H1 (cell line): ENCODE measurements around the gene RNF208. TPM values are rescaled to one million over a fixed set of nuclear protein-coding genes. Genes with fewer than 3 reads are reported as not detected.

Source experiments
- CTCF ChIA-PET: fragments of 300-600 bp; sonication (Branson Sonifier 250); formaldehyde crosslinking; loops from one replicate; lab custom pipeline; 2021; ENCODE audit not compliant: partially characterized antibody; lab: Charles Lee
- POLR2A ChIA-PET: fragments of 300-600 bp; sonication (Branson Sonifier 250); formaldehyde crosslinking; loops from one replicate; lab custom pipeline; 2021; ENCODE audit warnings: inconsistent platforms; ENCODE audit not compliant: partially characterized antibody; lab: Charles Lee
- DNase-seq, 2 experiments: peaks; one replicate each; pipeline versions ENCODE4 v3.0.0 to v3.0.0-alpha.2; 2010 to 2022; ENCODE audit warnings: low spot score in 2 of 2, low read depth in 1 of 2, mixed read lengths in 1 of 2
- FAIRE-seq: peaks from 2 replicates; lab custom pipeline; 2011; peaks lifted over from hg19 to GRCh38; lab: Jason Lieb, UNC
- H2AFZ ChIP-seq: 2 replicates; pipeline ENCODE4 v1.8.1; 2012; ENCODE audit warnings: low read length, inconsistent platforms
- H2AK5ac ChIP-seq: 2 replicates; pipeline ENCODE4 v1.6.1; 2013; ENCODE audit warnings: low read depth, low read length
- H2BK120ac ChIP-seq: replicated peaks from 2 replicates; pipeline ENCODE3; 2013; ENCODE audit warnings: low read depth, low read length, inconsistent platforms
- H2BK12ac ChIP-seq: 2 replicates; pipeline ENCODE4 v1.6.1; 2013; ENCODE audit warnings: low read depth, low read length
- H2BK15ac ChIP-seq: 2 replicates; pipeline ENCODE4 v1.6.1; 2013; ENCODE audit warnings: low read length
- H2BK20ac ChIP-seq: 2 replicates; pipeline ENCODE4 v1.6.1; 2013; ENCODE audit warnings: low read length
- H2BK5ac ChIP-seq: 2 replicates; pipeline ENCODE4 v1.6.1; 2013; ENCODE audit warnings: low read depth, low read length
- H3K14ac ChIP-seq: 2 replicates; pipeline ENCODE4 v1.6.1; 2013; ENCODE audit warnings: inconsistent platforms; ENCODE audit not compliant: insufficient read length
- H3K18ac ChIP-seq: 2 replicates; pipeline ENCODE4 v1.6.1; 2013; ENCODE audit warnings: low read length; ENCODE audit errors: extremely low read depth
- H3K23ac ChIP-seq: 2 replicates; pipeline ENCODE4 v1.6.1; 2013; ENCODE audit warnings: inconsistent platforms; ENCODE audit not compliant: insufficient read length
- H3K23me2 ChIP-seq: 2 replicates; pipeline ENCODE4 v1.6.1; 2013; ENCODE audit warnings: low read depth, low read length
- H3K27ac ChIP-seq: 2 replicates; pipeline ENCODE4 v1.6.1; 2011; ENCODE audit warnings: low read depth, low read length, inconsistent platforms
- H3K27me3 ChIP-seq, 4 experiments: replicated peaks in 1 of 4; 1 replicate in 1 of 4; 2 replicates in 3 of 4; pipeline versions ENCODE4 v1.6.1 to v1.8.1; 2011 to 2013; ENCODE audit warnings: low read length in 3 of 4, mild to moderate bottlenecking in 3 of 4, inconsistent platforms in 2 of 4, mixed read lengths in 2 of 4, moderate library complexity in 1 of 4; ENCODE audit not compliant: control insufficient read depth in 3 of 4, insufficient read depth in 3 of 4; ENCODE audit errors: extremely low read depth in 1 of 4
- H3K36me3 ChIP-seq, 4 experiments: 2 replicates each; pipeline versions ENCODE4 v1.6.1 to v1.8.1; 2011 to 2013; ENCODE audit warnings: mild to moderate bottlenecking in 4 of 4, low read length in 3 of 4, moderate library complexity in 2 of 4, control low read depth in 1 of 4, inconsistent platforms in 1 of 4; ENCODE audit not compliant: insufficient read depth in 4 of 4, control insufficient read depth in 2 of 4
- H3K4ac ChIP-seq: replicated peaks from 2 replicates; pipeline ENCODE3; 2013; ENCODE audit warnings: low read length, low read depth, mixed read lengths, inconsistent platforms; ENCODE audit not compliant: insufficient read length
- H3K4me1 ChIP-seq, 4 experiments: replicated peaks in 1 of 4; 1 replicate in 1 of 4; 2 replicates in 3 of 4; pipeline versions ENCODE4 v1.6.1 to v1.8.1; 2011 to 2013; ENCODE audit warnings: low read length in 3 of 4, inconsistent platforms in 2 of 4, mixed read lengths in 1 of 4; ENCODE audit not compliant: insufficient read depth in 4 of 4, control insufficient read depth in 3 of 4
- H3K4me2 ChIP-seq, 2 experiments: 2 replicates each; pipeline versions ENCODE4 v1.6.1 to v1.8.1; 2011 to 2013; ENCODE audit warnings: low read depth in 2 of 2, low read length in 2 of 2, control low read depth in 1 of 2, inconsistent platforms in 1 of 2, mild to moderate bottlenecking in 1 of 2; ENCODE audit not compliant: insufficient read depth in 1 of 2
- H3K4me3 ChIP-seq, 4 experiments: fragments of 200-600, 300-600 bp in 1 of 4; sonication (generic), shearing (Covaris generic), sonication (Bioruptor Twin) in 1 of 4; 2 replicates each; pipeline versions ENCODE4 v1.5.1 to v1.8.1; 2011 to 2016; ENCODE audit warnings: low read length in 4 of 4, low read depth in 3 of 4, control low read depth in 2 of 4, inconsistent platforms in 2 of 4, mild to moderate bottlenecking in 2 of 4, mixed read lengths in 1 of 4, moderate library complexity in 1 of 4; ENCODE audit not compliant: insufficient read depth in 2 of 4; ENCODE audit errors: extremely low read depth in 1 of 4
- H3K56ac ChIP-seq: replicated peaks from 2 replicates; pipeline ENCODE3; 2013; ENCODE audit warnings: low read depth, mild to moderate bottlenecking, mixed read lengths, low read length, inconsistent platforms; ENCODE audit not compliant: insufficient read length
- H3K79me1 ChIP-seq: 2 replicates; pipeline ENCODE4 v1.6.1; 2013; ENCODE audit warnings: low read depth, low read length, control low read depth
- H3K79me2 ChIP-seq, 2 experiments: 2 replicates each; pipeline versions ENCODE4 v1.6.1 to v1.8.1; 2012 to 2013; ENCODE audit warnings: low read length in 2 of 2, mild to moderate bottlenecking in 2 of 2, inconsistent platforms in 1 of 2; ENCODE audit not compliant: insufficient read depth in 2 of 2, control insufficient read depth in 1 of 2
- H3K9ac ChIP-seq, 4 experiments: replicated peaks in 1 of 4; 1 replicate in 1 of 4; 2 replicates in 3 of 4; pipeline versions ENCODE4 v1.6.1 to v1.8.1; 2011 to 2013; ENCODE audit warnings: low read depth in 3 of 4, low read length in 3 of 4, control low read depth in 2 of 4, mild to moderate bottlenecking in 2 of 4, moderate library complexity in 2 of 4, inconsistent platforms in 1 of 4; ENCODE audit errors: extremely low read depth in 1 of 4
- H3K9me3 ChIP-seq, 2 experiments: 2 replicates each; pipeline versions ENCODE4 v1.6.1 to v1.8.1; 2012 to 2013; ENCODE audit warnings: mild to moderate bottlenecking in 2 of 2, moderate library complexity in 2 of 2, control low read depth in 1 of 2, inconsistent platforms in 1 of 2, low read depth in 1 of 2, low read length in 1 of 2, mixed read lengths in 1 of 2; ENCODE audit not compliant: insufficient read depth in 2 of 2
- H4K20me1 ChIP-seq, 2 experiments: replicated peaks in 1 of 2; 2 replicates each; pipeline versions ENCODE3 to v1.8.1; 2011 to 2013; ENCODE audit warnings: inconsistent platforms in 2 of 2, low read length in 2 of 2, mild to moderate bottlenecking in 1 of 2; ENCODE audit not compliant: insufficient read depth in 2 of 2, control insufficient read depth in 1 of 2
- H4K5ac ChIP-seq: 2 replicates; pipeline ENCODE4 v1.6.1; 2013; ENCODE audit warnings: low read length, low read depth, mixed read lengths, inconsistent platforms; ENCODE audit not compliant: insufficient read length
- H4K8ac ChIP-seq: 2 replicates; pipeline ENCODE4 v1.8.0; 2013; ENCODE audit warnings: mild to moderate bottlenecking, moderate library complexity, low read length, inconsistent platforms; ENCODE audit not compliant: insufficient read depth; ENCODE audit errors: extremely low read depth
- H4K91ac ChIP-seq: replicated peaks from 2 replicates; pipeline ENCODE3; 2013; ENCODE audit warnings: low read length, mixed read lengths, inconsistent platforms; ENCODE audit not compliant: insufficient read length
- CHD1 ChIP-seq: IDR thresholded peaks from 2 replicates; pipeline ENCODE4 v1.6.1; 2012; ENCODE audit warnings: low read depth, low read length, improper control_type of control experiment
- EP300 ChIP-seq, 2 experiments: IDR thresholded peaks; 1 replicate in 1 of 2; 2 replicates in 1 of 2; pipeline ENCODE4 v1.6.1; 2011 to 2012; ENCODE audit warnings: low read depth in 2 of 2, low read length in 2 of 2, mild to moderate bottlenecking in 2 of 2, borderline replicate concordance in 1 of 2, inconsistent platforms in 1 of 2, moderate library complexity in 1 of 2
- PHF8 ChIP-seq: fragments of 200-600 bp; sonication (generic); conservative IDR thresholded peaks from 2 replicates; pipeline ENCODE4 v1.7.1; 2012; ENCODE audit warnings: low read depth, mild to moderate bottlenecking, inconsistent platforms, low read length, moderate library complexity
- TCF12 ChIP-seq: IDR thresholded peaks from 2 replicates; pipeline ENCODE4 v1.6.1; 2011; ENCODE audit warnings: low read depth, mild to moderate bottlenecking, low read length
- WGBS, 2 experiments: shearing (Covaris generic) in 1 of 2; methylation state at CpG; one replicate each; pipeline versions ENCODE4 v1.1.6 to v1.1.7; 2013 to 2015; ENCODE audit warnings: low lambda C conversion rate in 2 of 2, mixed read lengths in 2 of 2, inconsistent platforms in 1 of 2, low coverage in 1 of 2, missing lambda C conversion rate in 1 of 2; ENCODE audit not compliant: insufficient replicate concordance in 2 of 2, insufficient coverage in 1 of 2, insufficient read length in 1 of 2; ENCODE audit errors: extremely low coverage in 1 of 2, missing lambda C conversion rate in 1 of 2; 5-methylcytosine and 5-hydroxymethylcytosine counted together
- polyA plus RNA-seq, 7 experiments: library from polyadenylated mRNA; depleted of rRNA in 3 of 7; stranded (reverse) in 5 of 7; unstranded in 2 of 7; fragments of >200 nt in 5 of 7; fragments of 200-250 nt in 2 of 7; gene quantifications; 1 replicate in 5 of 7; 2 replicates in 1 of 7; 4 replicates in 1 of 7; pipeline versions ENCODE4 v1.2.1 to v1.2.3, GENCODE V29; 2011 to 2013; ENCODE audit warnings: missing spikeins in 2 of 7, mixed read lengths in 2 of 7
- total RNA-seq: library from RNA; stranded (reverse); fragmentation: NEBNext Ultra II Directional; extraction: Animal tissue kit (Norgen Biotek cat#: 25700); gene quantifications from 2 replicates; pipeline ENCODE4 v1.2.1, GENCODE V29; 2021
- TF ChIP-seq, protein P1 (sequence below): IDR thresholded peaks from 2 replicates; pipeline ENCODE4 v1.6.1; 2012; ENCODE audit warnings: low read length, inconsistent platforms
- TF ChIP-seq, protein P2 (sequence below), 3 experiments: IDR thresholded peaks; 1 replicate in 2 of 3; 2 replicates in 1 of 3; pipeline versions ENCODE4 v1.5.1 to v1.6.1; 2011; ENCODE audit warnings: low read length in 3 of 3, mild to moderate bottlenecking in 3 of 3, inconsistent platforms in 2 of 3, low read depth in 1 of 3, moderate library complexity in 1 of 3; ENCODE audit not compliant: insufficient read depth in 1 of 3; ENCODE audit errors: control extremely low read depth in 1 of 3

RNF208 gene
- total and polyA plus RNA-seq, 2 of the 8 experiments (the other 6 are each of a cell fraction or from before 2014, with no cell fraction given): 2.7 to 7.7 TPM

DNA sequence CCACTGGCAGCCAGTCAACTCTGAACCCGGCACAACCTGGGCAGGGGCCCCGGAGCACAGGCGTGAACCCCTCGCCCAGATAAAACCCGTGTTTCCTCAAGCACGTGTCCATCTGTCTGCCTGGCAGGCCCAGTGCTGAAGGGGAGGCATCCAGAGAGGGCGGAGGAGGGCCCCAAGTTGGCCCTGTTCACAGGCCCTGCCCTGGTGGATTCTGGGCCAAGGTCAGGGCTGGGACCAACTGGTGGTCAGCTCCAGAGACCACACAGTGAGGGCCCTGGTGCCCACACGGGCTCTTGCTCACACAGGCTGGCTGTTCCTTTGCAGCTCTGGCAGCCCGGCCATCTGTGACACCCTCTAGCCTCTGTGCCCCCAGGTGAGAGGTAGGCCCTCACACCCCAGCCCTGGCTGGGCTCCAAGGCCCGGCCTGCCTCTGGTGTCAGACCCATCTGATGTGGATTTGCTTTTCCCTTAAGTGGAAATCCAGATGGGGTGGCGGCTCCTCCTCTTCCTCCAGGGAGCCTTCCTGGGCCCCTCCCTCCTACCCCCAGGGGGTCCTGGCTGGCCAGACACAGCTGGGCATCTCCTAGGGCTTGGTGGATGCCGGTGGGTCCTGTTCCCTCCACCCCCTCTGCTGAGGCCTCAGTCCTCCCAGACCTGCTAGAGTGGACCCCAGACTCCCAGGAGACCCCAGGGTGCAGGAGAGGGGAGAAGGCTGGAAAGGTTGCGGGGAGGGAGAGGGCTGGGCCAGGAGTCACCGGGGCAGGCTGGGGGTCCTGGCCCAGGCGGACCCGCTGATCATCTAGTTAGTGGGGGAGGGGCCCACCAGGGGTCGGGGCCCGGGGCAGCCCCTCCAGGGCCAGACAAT is 28.5 kb upstream of the RNF208 start:
- POLR2A ChIA-PET: interaction anchor here (47.8 to 69.9 kb wide), 2 partner anchors 6 to 16 kb away, joined by 1462 read pairs; partner anchors contain the start of genes CYSRT1, NDOR1, NELFB and RNF208
- no peak for TF ChIP-seq PHF8
- TF ChIP-seq EP300 (IDR thresholded peaks at IDR 0.05; ENCODE audit: borderline replicate concordance in 1 of 2, low read depth in 2 of 2, low read length in 2 of 2): no peak
- no peak for TF ChIP-seq TCF12
- no peak for TF ChIP-seq CHD1
- TF ChIP-seq, protein P1, sequence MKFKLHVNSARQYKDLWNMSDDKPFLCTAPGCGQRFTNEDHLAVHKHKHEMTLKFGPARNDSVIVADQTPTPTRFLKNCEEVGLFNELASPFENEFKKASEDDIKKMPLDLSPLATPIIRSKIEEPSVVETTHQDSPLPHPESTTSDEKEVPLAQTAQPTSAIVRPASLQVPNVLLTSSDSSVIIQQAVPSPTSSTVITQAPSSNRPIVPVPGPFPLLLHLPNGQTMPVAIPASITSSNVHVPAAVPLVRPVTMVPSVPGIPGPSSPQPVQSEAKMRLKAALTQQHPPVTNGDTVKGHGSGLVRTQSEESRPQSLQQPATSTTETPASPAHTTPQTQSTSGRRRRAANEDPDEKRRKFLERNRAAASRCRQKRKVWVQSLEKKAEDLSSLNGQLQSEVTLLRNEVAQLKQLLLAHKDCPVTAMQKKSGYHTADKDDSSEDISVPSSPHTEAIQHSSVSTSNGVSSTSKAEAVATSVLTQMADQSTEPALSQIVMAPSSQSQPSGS: no peak
- TF ChIP-seq, protein P2, sequence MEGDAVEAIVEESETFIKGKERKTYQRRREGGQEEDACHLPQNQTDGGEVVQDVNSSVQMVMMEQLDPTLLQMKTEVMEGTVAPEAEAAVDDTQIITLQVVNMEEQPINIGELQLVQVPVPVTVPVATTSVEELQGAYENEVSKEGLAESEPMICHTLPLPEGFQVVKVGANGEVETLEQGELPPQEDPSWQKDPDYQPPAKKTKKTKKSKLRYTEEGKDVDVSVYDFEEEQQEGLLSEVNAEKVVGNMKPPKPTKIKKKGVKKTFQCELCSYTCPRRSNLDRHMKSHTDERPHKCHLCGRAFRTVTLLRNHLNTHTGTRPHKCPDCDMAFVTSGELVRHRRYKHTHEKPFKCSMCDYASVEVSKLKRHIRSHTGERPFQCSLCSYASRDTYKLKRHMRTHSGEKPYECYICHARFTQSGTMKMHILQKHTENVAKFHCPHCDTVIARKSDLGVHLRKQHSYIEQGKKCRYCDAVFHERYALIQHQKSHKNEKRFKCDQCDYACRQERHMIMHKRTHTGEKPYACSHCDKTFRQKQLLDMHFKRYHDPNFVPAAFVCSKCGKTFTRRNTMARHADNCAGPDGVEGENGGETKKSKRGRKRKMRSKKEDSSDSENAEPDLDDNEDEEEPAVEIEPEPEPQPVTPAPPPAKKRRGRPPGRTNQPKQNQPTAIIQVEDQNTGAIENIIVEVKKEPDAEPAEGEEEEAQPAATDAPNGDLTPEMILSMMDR (IDR thresholded peaks at IDR 0.05; ENCODE audit: control extremely low read depth in 1 of 3, insufficient read depth in 1 of 3, low read depth in 1 of 3, low read length in 3 of 3): no peak

More for the DNA sequence above, 28.5 kb upstream of the RNF208 start:
- H4K91ac ChIP-seq: no peak overlapping the region
- peak overlapping the region; percentile 82; the same call in 1 of the 2 replicates for H2AK5ac ChIP-seq
- no peaks in the 10 kb centered on the region for H3K79me1 ChIP-seq
- H3K4me1 ChIP-seq: peaks cover 0 to 13% (median 9%) of the 10 kb centered on the region in 4 experiments; a peak in 5 of 7 replicates
- H2BK12ac ChIP-seq: no peak overlapping the region
- H4K20me1 ChIP-seq: peaks cover 0 to 1% of the 10 kb centered on the region in 2 experiments
- WGBS, 2 experiments: 97% methylated on average over 13 of the region's 18 CpGs; no CpG with 5 or more reads in 1 of the 2 experiments
- no peaks in the 10 kb centered on the region for H3K9me3 ChIP-seq
- H3K56ac ChIP-seq: no peak overlapping the region
- peaks cover 0 to 7% (median 0%) of the 10 kb centered on the region in 4 experiments; a peak in 3 of 7 replicates for H3K27me3 ChIP-seq
- H2BK120ac ChIP-seq: no peak overlapping the region
- no peak overlapping the region for H2BK20ac ChIP-seq
- H3K36me3 ChIP-seq: no peaks in the 10 kb centered on the region
- no peak overlapping the region for H3K4me2 ChIP-seq
- H2BK5ac ChIP-seq: no peak overlapping the region
- CTCF ChIA-PET: interaction anchor here (0.7 to 1.4 kb wide), 4 partner anchors 10 to 58 kb away, joined by 3 to 4 read pairs (median 3); partner anchors contain the start of gene TOR4A
- H3K14ac ChIP-seq: no peak overlapping the region
- no peak for DNase-seq
- H2AFZ ChIP-seq: no peak overlapping the region
- H4K8ac ChIP-seq: peak overlapping the region; percentile 46; the same call in 1 of the 2 replicates
- no peak overlapping the region for H3K9ac ChIP-seq
- H3K18ac ChIP-seq: peak overlapping the region; percentile 48; the same call in 1 of the 2 replicates
- no peak overlapping the region for H3K4me3 ChIP-seq
- no peak overlapping the region for H4K5ac ChIP-seq
- no peak for FAIRE-seq
- H2BK15ac ChIP-seq: no peak overlapping the region
- peaks cover 0 to under 1% of the 10 kb centered on the region in 2 experiments; a peak in 1 of 4 replicates for H3K79me2 ChIP-seq
- no peak overlapping the region for H3K23ac ChIP-seq
- no peak overlapping the region for H3K27ac ChIP-seq
- no peak overlapping the region for H3K4ac ChIP-seq
- H3K23me2 ChIP-seq: peaks cover 9% of the 10 kb centered on the region; the same call in 1 of the 2 replicates
